Mammary epithelial cell (primary cell): Measurements from ENCODE around the gene ZNF555.

Experiments
- CTCF ChIP-seq, 2 donors: IDR thresholded peaks in 1 of 2; conservative IDR thresholded peaks in 1 of 2; 2 replicates each; pipeline ENCODE4 v1.5.1; 2011 to 2012; ENCODE audit warnings: inconsistent platforms in 2 of 2, low read length in 2 of 2, mild to moderate bottlenecking in 2 of 2, control low read depth in 1 of 2, low read depth in 1 of 2; ENCODE audit not compliant: insufficient read depth in 1 of 2; ENCODE audit errors: extremely low read depth in 1 of 2
- EZH2 ChIP-seq: IDR thresholded peaks from 2 replicates; pipeline ENCODE4 v1.6.1; 2012; ENCODE audit warnings: low read length, inconsistent platforms, borderline replicate concordance

GRCh38 chr19:2887391-2887914, 46.2 kb downstream of the ZNF555 start:
- peak; percentile 66 to 68 for TF ChIP-seq CTCF (conservative IDR thresholded peaks at IDR 0.05 in 1 of 2, IDR thresholded peaks at IDR 0.05 in 1 of 2; ENCODE audit: extremely low read depth in 1 of 2, insufficient read depth in 1 of 2, low read depth in 1 of 2, low read length in 2 of 2)
- no peak for TF ChIP-seq EZH2
